GM18526 (cell line): ENCODE results near the gene PRKCD.

Source experiments
- POLR2A ChIP-seq: IDR thresholded peaks from 3 replicates; pipeline ENCODE4 v1.6.1; 2011; ENCODE audit not compliant: insufficient read length; ENCODE audit errors: extremely low read depth

Gene PRKCD

GRCh38 chr3:53231532-53232511 lies 70.8 kb downstream of the PRKCD start:
- no peak for TF ChIP-seq POLR2A

- TF ChIP-seq POLR2A, result no peak
Observed at GRCh38 chr3:53232641-53233377, 71.8 kb downstream of the PRKCD start.

- no peak for TF ChIP-seq POLR2A
Observed at GRCh38 chr3:53234130-53234840, 73.3 kb downstream of the PRKCD start.

DNA sequence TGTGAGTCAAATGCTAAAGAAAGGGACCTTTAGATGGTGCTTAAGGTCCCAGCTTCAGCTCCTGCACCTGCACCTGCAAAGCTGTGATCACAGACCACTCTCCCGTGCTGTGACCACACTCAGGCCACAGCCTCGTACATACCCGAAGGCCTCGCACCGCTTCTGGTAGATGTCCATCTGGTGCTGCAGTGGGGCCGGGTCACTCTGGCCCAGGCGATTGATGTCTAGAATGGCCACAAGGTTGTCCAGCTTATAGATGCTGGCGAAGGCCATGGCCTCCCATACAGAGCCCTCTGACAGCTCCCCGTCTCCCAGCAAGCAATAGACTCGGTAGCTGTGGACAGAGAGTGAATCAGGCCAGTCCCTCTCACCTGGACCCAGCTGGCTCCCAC lies 73.8 kb downstream of the PRKCD start:
- no peak for TF ChIP-seq POLR2A

- TF ChIP-seq POLR2A, result no peak
Observed at GRCh38 chr3:53235545-53235944, 74.5 kb downstream of the PRKCD start.

GRCh38 chr3:53236112-53236841 lies 75.3 kb downstream of the PRKCD start:
- no peak for TF ChIP-seq POLR2A

DNA sequence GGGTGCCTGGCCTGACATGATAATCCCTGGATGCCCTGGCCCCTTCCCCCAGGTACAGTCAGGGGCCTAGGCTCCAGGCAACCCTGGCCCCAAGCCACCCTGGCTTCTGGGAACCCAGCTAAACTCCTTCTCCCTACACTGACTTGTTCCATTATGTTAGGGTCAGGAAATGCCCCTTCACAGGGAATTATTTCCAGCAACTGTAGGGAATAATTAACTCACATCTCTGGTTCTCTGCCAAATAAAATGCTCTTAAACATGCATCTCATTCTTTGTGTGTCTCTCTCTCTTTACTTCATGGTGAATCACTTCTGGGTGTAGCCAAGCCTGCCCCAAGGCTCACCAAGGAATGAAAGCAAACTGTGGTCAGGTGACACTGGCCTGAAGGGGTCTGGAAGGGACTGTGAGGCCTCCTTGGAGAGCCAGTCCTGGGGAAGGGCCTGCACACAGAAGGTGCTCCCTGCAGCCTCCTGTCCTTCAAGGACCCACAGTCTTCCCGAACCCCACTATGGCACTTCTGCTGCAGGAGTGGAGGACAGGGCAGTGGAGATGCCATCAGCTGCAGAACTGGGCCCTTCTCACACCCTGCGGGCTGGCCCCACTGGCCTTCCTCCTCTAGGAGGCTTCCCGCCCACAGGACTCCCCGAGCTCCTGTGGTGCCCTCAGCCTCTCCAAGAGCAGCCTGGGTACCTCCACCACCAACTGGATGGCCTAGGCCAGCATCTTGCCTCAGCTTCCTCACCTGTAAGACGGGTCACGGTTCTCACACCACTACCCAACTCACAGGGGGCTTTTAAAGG lies 77.2 kb downstream of the PRKCD start:
- no peak for TF ChIP-seq POLR2A

- no peak for TF ChIP-seq POLR2A
Observed at GRCh38 chr3:53238886-53239285, 77.9 kb downstream of the PRKCD start.

- TF ChIP-seq POLR2A, result no peak
Observed at GRCh38 chr3:53239800-53240199, 78.8 kb downstream of the PRKCD start.

DNA sequence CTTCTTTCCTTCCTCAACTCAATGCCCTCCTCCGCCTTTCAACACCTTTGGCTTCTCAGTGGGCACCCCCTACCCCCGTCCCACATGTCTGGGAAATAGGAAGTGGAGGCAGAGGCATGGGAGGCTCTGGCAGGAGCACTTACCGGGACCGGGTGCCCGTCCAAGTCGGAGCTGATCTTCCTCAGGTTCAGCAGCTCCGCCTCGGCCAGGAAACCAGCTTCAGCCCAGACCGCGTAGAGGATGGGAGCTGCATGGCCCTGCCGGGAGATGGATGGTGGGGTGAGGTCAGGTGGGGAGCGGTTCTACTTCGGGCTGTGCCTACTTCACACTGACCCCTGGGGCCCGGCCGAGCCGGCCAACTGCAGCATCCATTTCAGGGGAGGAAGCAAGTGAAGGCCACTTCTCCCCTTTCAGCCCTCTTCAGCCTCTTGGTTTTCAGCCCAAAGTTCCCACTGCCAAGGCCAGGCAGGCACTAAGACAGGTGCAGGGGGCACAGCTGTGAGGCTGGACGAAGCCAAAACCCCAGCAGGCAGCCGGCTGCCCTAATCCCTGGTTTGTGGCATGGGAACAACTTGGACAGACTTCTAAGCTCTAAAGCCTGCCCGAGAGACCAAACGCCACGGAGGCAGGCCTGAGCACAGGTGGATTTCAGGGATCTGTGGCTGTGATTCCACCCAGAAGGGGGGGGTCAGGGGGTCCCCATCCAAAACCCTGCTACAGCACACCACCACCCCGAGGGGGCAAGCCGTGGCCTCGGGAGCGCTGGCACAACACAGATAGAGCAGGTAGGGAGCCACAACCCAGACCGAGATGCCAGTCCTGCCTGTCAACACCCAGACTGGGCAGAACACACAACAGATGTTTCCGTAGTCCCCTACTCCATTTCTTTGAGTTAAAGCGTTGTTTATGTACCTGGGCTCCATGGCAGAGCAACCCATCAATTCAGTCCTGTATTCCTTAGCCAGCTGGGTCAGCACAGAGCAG lies 80.3 kb downstream of the PRKCD start:
- no peak for TF ChIP-seq POLR2A

DNA sequence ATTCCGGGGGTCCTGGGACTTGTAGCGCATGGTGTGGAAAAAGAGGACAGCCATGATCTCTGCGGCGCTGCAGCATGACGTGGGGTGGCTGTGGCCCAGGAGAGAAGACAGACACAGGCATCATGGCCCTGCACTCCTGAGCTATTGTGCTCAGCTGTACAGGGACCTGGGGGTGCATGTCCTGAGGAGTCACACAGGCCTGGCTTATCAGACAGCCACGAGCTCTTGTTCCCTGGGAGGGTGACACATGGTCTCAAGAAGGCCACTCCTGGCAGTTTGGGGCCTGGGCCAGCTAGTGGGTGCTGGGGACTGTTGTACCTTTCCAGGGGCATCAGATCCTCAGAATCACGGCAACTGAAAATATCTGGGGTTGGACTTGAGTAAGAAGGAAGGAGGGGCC lies 81.1 kb downstream of the PRKCD start:
- no peak for TF ChIP-seq POLR2A
